ENCODE measurements around the gene NR2C2AP. TPM values are rescaled to one million over a fixed set of nuclear protein-coding genes. Genes with fewer than 3 reads are reported as not detected.

NR2C2AP gene
- total and polyA plus RNA-seq, 2 donors (not counting 1 experiment from before 2014, with no cell fraction given) = 3.3 to 4.6 TPM

DNA sequence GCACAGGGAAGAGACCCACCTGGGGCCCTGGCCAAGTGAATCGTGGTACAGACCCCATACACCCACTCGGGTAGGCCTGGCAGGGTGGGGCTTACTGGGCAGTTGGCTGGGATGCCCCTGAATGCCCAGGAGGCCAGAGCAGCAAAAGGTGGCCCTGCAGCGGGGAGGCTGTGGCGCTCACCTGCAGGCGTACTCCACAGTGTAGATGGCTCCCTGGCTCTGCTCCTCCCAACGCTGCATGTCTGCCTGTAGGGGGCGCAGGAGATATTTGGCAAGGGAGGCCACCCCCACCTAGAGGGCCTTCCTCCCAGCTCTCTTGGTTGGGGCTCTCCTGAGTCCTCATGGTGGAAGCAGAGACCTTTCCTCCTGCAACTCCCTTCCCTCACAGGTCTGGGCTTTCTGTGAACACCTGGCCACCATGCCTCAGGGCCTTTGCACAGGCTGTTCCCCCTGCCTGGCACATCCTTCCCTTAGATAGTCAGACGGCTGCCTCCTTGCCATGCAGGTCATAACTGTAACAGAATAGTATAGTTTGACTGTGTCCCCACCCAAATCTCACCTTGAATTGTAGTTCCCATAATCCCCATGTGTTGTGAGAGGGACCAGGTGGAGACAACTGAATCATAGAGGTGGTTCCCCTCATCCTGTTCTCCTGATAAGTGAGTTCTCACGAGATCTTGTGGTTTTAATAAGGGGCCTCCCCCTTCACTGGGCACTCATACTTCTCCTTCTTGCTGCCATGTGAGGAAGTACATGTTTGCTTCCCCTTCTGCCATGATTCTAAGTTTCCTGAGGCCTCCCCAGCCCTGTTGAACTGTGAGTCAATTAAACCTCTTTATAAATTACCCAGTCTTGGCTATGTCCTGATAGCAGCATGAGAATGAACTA is 17.1 kb downstream of the NR2C2AP start:
- H4K20me1 ChIP-seq (ENCODE audit: control insufficient read depth, extremely low read depth, insufficient read depth, low read length) = no peaks in the 10 kb centered on the region
- no peaks in the 10 kb centered on the region for H3K27me3 ChIP-seq (ENCODE audit: control insufficient read depth, insufficient read depth, low read length)
- H3K4me2 ChIP-seq (ENCODE audit: extremely low read depth, insufficient read depth, low read length) = no peak overlapping the region
- H3K9me3 ChIP-seq (ENCODE audit: control insufficient read depth, insufficient read depth, low read depth, low read length) = no peaks in the 10 kb centered on the region
- no peak for TF ChIP-seq EZH2 (IDR thresholded peaks at IDR 0.05; ENCODE audit: low read length, missing control alignments)
- TF ChIP-seq, protein P1, sequence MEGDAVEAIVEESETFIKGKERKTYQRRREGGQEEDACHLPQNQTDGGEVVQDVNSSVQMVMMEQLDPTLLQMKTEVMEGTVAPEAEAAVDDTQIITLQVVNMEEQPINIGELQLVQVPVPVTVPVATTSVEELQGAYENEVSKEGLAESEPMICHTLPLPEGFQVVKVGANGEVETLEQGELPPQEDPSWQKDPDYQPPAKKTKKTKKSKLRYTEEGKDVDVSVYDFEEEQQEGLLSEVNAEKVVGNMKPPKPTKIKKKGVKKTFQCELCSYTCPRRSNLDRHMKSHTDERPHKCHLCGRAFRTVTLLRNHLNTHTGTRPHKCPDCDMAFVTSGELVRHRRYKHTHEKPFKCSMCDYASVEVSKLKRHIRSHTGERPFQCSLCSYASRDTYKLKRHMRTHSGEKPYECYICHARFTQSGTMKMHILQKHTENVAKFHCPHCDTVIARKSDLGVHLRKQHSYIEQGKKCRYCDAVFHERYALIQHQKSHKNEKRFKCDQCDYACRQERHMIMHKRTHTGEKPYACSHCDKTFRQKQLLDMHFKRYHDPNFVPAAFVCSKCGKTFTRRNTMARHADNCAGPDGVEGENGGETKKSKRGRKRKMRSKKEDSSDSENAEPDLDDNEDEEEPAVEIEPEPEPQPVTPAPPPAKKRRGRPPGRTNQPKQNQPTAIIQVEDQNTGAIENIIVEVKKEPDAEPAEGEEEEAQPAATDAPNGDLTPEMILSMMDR (conservative IDR thresholded peaks at IDR 0.05 in 1 of 2, IDR thresholded peaks at IDR 0.05 in 1 of 2; ENCODE audit: low read depth in 1 of 2, low read length in 2 of 2) = peak; percentile 44 to 57
- DNase-seq (ENCODE audit: low read depth in 2 of 2) = peak; percentile 18 to 23
- no peak overlapping the region for H2AFZ ChIP-seq (ENCODE audit: low read length)
- H3K27ac ChIP-seq (ENCODE audit: insufficient read depth, low read length) = no peak overlapping the region
- no peak overlapping the region for H3K4me3 ChIP-seq (replicated peaks in 1 of 4; ENCODE audit: control extremely low read depth in 1 of 4, insufficient read depth in 1 of 4, low read depth in 3 of 4, low read length in 4 of 4)
- no peak overlapping the region for H3K9ac ChIP-seq (ENCODE audit: insufficient read depth, low read length)
- peaks cover 2% of the 10 kb centered on the region for H3K4me1 ChIP-seq (ENCODE audit: control insufficient read depth, extremely low read depth, insufficient read depth, low read length)
- H3K79me2 ChIP-seq (ENCODE audit: control insufficient read depth, insufficient read depth, low read length) = peaks cover 16% of the 10 kb centered on the region
- H3K36me3 ChIP-seq (ENCODE audit: control insufficient read depth, insufficient read depth, low read length) = peaks cover 6% of the 10 kb centered on the region

DNA sequence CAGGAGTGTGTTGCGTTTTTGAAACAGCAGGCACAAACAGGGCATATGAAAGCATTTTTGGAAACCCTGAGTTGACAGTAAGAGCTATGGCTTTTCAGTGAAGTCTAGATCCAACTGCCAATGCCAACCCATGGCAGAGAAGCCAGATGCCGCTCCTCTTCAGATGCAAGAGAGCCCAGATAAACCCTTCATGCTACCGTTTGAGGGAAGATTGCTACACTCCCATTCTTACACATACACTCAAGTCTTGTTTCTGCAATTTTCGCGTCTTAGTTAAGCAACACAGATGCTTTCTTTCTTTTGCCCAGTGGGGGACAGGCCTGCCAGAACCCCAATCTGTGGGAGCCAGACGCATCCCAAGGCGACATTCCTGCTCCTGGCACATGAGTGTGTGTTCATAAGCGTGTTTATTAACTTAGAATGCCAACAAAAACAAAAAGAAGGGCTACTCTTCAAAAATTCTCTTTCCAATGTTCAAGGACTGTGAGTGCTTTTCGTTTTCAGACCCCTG is 21.7 kb downstream of the NR2C2AP start:
- Histone ChIP-seq H3K27ac (ENCODE audit: insufficient read depth, low read length) (no peak overlapping the region), H4K20me1 (ENCODE audit: control insufficient read depth, extremely low read depth, insufficient read depth, low read length) (no peaks in the 10 kb centered on the region), H3K79me2 (ENCODE audit: control insufficient read depth, insufficient read depth, low read length) (no peaks in the 10 kb centered on the region), H3K4me2 (ENCODE audit: extremely low read depth, insufficient read depth, low read length) (no peak overlapping the region), H3K4me1 (ENCODE audit: control insufficient read depth, extremely low read depth, insufficient read depth, low read length) (no peaks in the 10 kb centered on the region), H3K9ac (ENCODE audit: insufficient read depth, low read length) (no peak overlapping the region), H2AFZ (ENCODE audit: low read length) (no peak overlapping the region), H3K9me3 (ENCODE audit: control insufficient read depth, insufficient read depth, low read depth, low read length) (no peaks in the 10 kb centered on the region), H3K36me3 (ENCODE audit: control insufficient read depth, insufficient read depth, low read length) (peaks cover 7% of the 10 kb centered on the region), H3K27me3 (ENCODE audit: control insufficient read depth, insufficient read depth, low read length) (no peaks in the 10 kb centered on the region), H3K4me3 (replicated peaks in 1 of 4; ENCODE audit: control extremely low read depth in 1 of 4, insufficient read depth in 1 of 4, low read depth in 3 of 4, low read length in 4 of 4) (no peak overlapping the region)
- DNase-seq (ENCODE audit: low read depth in 2 of 2) = no peak
- TF ChIP-seq, protein P1 (conservative IDR thresholded peaks at IDR 0.05 in 1 of 2, IDR thresholded peaks at IDR 0.05 in 1 of 2; ENCODE audit: low read depth in 1 of 2, low read length in 2 of 2) = no peak
- no peak for TF ChIP-seq EZH2 (IDR thresholded peaks at IDR 0.05; ENCODE audit: low read length, missing control alignments)

DNA sequence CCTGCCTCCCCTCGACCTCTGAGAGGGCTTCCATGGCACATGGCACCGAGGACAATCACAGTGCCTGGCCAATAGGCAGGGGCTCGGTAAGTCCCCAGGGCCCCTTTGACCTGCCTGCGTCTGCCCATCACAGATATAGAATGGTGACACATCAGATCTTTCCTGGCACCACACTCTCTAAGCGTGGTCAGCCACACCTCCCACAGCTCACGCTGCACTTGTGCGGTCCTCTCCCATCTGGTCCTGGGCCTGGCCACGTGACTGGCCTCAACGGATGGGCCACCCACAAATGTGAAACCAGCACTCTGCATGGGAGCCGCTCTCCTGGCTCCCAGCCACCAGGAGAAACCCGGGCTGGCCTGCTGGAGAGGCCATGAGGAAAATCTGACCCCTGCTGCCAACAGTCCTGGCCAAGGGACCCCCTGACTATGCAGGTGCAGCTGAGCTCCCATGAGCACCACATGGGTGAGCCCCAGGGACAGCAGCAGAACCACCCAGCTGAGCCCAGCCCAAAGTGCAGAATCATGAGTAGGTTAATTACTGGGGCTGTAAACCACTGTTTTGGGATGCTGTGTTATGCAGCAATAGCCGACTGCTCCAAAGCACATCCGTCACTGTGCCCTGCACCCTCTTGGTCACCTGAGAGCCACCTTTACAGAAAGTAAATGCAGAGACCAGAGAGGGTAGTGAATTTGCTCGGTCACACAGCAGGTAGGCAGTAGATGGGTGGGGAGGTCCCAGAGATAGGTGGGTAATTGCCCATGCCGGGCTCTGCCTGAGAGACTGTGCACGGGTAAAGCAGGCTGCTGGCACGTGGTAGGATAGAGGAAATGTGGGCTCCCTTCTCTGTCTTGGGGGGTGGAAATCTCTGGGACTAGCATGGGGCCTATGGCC is 23.4 kb downstream of the NR2C2AP start:
- Histone ChIP-seq H3K79me2 (ENCODE audit: control insufficient read depth, insufficient read depth, low read length) (no peaks in the 10 kb centered on the region), H3K4me1 (ENCODE audit: control insufficient read depth, extremely low read depth, insufficient read depth, low read length) (no peaks in the 10 kb centered on the region), H3K27ac (ENCODE audit: insufficient read depth, low read length) (no peak overlapping the region), H2AFZ (ENCODE audit: low read length) (no peak overlapping the region), H3K9me3 (ENCODE audit: control insufficient read depth, insufficient read depth, low read depth, low read length) (no peaks in the 10 kb centered on the region), H3K27me3 (ENCODE audit: control insufficient read depth, insufficient read depth, low read length) (no peaks in the 10 kb centered on the region), H3K4me3 (replicated peaks in 1 of 4; ENCODE audit: control extremely low read depth in 1 of 4, insufficient read depth in 1 of 4, low read depth in 3 of 4, low read length in 4 of 4) (no peak overlapping the region), H3K36me3 (ENCODE audit: control insufficient read depth, insufficient read depth, low read length) (peaks cover 7% of the 10 kb centered on the region), H3K9ac (ENCODE audit: insufficient read depth, low read length) (no peak overlapping the region), H4K20me1 (ENCODE audit: control insufficient read depth, extremely low read depth, insufficient read depth, low read length) (no peaks in the 10 kb centered on the region), H3K4me2 (ENCODE audit: extremely low read depth, insufficient read depth, low read length) (no peak overlapping the region)
- DNase-seq (ENCODE audit: low read depth in 2 of 2) = peak in 1 of 2 donors; percentile 22
- TF ChIP-seq, protein P1 (conservative IDR thresholded peaks at IDR 0.05 in 1 of 2, IDR thresholded peaks at IDR 0.05 in 1 of 2; ENCODE audit: low read depth in 1 of 2, low read length in 2 of 2) = no peak
- TF ChIP-seq EZH2 (IDR thresholded peaks at IDR 0.05; ENCODE audit: low read length, missing control alignments) = no peak
